Measurements from ENCODE around the gene DNAJB2. TPM values are rescaled to one million over a fixed set of nuclear protein-coding genes. Genes with fewer than 3 reads are reported as not detected.

DNAJB2 gene
- total RNA-seq, 1 donor from 2014 or later, result 77.5 TPM

DNA sequence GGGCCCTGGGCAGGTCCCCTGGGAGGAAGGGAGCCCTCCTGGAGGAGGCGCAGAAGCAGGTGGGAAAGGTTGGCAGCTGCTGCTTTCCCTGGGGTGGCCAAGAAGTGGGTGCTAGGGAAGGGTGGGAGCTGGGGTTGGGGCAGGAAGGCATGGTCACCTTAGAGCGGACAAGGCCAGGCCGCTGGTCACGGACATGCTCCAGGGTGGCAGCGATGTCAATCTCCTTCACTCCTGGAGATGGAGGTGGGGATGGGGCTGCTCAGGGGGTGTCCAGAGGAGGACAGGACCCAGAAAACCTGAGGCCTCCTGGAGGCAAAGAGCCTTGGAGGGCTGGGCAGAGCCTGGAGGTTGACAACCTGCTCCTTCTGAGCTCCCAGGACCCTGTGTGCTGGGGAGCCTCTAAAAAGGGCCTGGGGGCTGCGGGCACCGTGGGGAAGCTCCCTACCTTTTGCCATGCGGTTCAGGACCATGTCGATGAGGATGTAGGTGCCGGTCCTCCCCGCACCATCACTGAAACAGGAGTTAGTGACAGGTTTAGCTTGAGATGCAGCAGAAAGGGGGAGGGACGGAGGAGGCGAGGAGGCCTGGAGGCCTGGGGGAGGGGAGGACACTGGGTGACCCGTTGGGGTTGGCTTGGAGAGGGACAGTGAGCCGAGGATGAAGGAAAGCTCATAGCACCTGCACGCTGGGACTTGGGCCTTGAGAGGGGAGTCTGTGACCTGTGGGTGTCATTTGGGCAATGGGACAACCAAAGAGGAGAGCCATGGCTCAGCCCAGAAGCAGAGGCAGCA is 11.4 kb downstream of the DNAJB2 start:
- Histone ChIP-seq H3K27ac (replicated peaks) (peak overlapping the region; percentile 66), H3K4me1 (peaks cover 31% of the 10 kb centered on the region), H3K4me3 (no peak overlapping the region), H3K9me3 (replicated peaks) (no peaks in the 10 kb centered on the region), H3K36me3 (peaks cover 6% of the 10 kb centered on the region), H3K27me3 (ENCODE audit: low read depth) (no peaks in the 10 kb centered on the region)
- no peak for DNase-seq
- TF ChIP-seq, protein P1, sequence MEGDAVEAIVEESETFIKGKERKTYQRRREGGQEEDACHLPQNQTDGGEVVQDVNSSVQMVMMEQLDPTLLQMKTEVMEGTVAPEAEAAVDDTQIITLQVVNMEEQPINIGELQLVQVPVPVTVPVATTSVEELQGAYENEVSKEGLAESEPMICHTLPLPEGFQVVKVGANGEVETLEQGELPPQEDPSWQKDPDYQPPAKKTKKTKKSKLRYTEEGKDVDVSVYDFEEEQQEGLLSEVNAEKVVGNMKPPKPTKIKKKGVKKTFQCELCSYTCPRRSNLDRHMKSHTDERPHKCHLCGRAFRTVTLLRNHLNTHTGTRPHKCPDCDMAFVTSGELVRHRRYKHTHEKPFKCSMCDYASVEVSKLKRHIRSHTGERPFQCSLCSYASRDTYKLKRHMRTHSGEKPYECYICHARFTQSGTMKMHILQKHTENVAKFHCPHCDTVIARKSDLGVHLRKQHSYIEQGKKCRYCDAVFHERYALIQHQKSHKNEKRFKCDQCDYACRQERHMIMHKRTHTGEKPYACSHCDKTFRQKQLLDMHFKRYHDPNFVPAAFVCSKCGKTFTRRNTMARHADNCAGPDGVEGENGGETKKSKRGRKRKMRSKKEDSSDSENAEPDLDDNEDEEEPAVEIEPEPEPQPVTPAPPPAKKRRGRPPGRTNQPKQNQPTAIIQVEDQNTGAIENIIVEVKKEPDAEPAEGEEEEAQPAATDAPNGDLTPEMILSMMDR (IDR thresholded peaks at IDR 0.05; ENCODE audit: borderline replicate concordance), result no peak
- intact Hi-C loops (cut with micrococcal nuclease), result no loop called here

DNA sequence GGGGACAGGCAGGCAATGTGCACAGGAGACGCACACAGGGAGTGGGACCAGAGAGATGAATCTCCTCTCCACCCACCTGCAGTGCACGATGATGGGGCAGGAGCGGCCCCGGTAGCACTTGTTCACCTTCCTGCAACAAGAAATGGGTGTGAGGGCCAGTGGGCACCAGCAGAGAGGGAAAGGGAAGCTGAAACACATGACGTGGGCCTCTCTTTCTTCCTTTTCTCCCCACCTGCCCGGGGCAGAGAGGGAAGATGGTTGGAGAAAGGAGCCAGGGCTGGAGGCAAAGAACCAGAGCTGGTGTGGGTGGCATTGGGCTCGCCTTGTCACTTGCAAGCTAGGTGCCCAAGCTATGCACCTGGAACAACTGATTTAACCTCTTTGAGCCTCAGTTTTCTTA is 12.2 kb downstream of the DNAJB2 start:
- no peaks in the 10 kb centered on the region for H3K9me3 ChIP-seq (replicated peaks)
- no peaks in the 10 kb centered on the region for H3K27me3 ChIP-seq (ENCODE audit: low read depth)
- TF ChIP-seq, protein P1 (IDR thresholded peaks at IDR 0.05; ENCODE audit: borderline replicate concordance), result no peak
- intact Hi-C loops (cut with micrococcal nuclease), result no loop called here
- peaks cover 26% of the 10 kb centered on the region for H3K4me1 ChIP-seq
- H3K4me3 ChIP-seq, result no peak overlapping the region
- peaks cover 4% of the 10 kb centered on the region for H3K36me3 ChIP-seq
- no peak overlapping the region for H3K27ac ChIP-seq (replicated peaks)
- DNase-seq, result no peak

DNA sequence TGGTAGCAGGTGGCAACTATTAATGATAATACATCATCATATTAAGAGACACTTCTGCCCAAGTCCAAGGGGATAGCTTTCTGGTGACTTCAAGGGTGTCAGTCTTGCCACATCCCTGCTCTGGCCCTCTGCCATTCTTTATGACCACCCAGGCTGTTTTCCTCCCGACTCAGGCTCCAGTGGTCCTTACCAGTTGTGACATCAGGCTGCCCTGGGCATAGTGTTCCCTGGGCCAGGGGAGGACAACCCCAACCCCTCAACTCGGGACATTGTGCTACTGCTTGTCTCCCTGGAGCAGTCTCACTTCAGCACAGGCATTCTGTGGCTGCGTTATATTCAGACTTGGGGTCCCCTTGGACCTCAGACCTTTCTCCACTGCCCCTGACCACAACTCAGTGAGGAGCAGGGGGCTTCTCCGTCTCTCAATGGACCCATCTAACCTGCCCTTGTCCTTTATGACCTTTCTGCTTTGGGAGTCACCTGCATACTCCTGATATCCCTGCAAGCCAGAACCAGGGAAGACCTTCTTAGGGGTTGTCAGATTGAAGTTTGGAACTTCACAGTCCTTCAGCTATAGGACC is 12.8 kb downstream of the DNAJB2 start:
- intact Hi-C loops (cut with micrococcal nuclease), result no loop called here
- no peak overlapping the region for H3K27ac ChIP-seq (replicated peaks)
- H3K4me1 ChIP-seq, result peaks cover 21% of the 10 kb centered on the region
- DNase-seq, result no peak
- H3K27me3 ChIP-seq (ENCODE audit: low read depth), result no peaks in the 10 kb centered on the region
- H3K4me3 ChIP-seq, result no peak overlapping the region
- TF ChIP-seq, protein P1 (IDR thresholded peaks at IDR 0.05; ENCODE audit: borderline replicate concordance), result no peak
- no peaks in the 10 kb centered on the region for H3K36me3 ChIP-seq
- no peaks in the 10 kb centered on the region for H3K9me3 ChIP-seq (replicated peaks)

DNA sequence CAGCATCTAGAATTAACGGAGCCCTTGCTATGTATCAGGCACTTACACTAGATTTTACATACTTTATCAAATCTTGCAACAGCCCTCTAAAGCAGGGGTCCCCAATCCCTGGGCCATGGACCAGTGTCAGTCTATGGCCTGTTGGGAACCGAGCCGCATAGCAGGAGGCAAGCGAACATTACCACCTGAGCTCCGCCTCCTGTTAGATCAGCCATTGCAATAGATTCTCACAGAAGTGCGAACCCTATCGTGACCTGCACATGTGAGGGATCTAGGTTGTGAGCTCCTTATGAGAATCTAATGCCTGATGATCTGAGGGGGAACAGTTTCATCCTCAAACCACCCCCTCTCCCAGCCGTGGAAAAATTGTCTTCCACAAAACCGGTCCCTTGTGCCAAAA is 13.4 kb downstream of the DNAJB2 start:
- TF ChIP-seq, protein P1 (IDR thresholded peaks at IDR 0.05; ENCODE audit: borderline replicate concordance), result no peak
- no peaks in the 10 kb centered on the region for H3K36me3 ChIP-seq
- DNase-seq, result no peak
- H3K4me1 ChIP-seq, result peaks cover 21% of the 10 kb centered on the region
- no peaks in the 10 kb centered on the region for H3K27me3 ChIP-seq (ENCODE audit: low read depth)
- no peak overlapping the region for H3K27ac ChIP-seq (replicated peaks)
- H3K4me3 ChIP-seq, result no peak overlapping the region
- intact Hi-C loops (cut with micrococcal nuclease), result no loop called here
- H3K9me3 ChIP-seq (replicated peaks), result no peaks in the 10 kb centered on the region

DNA sequence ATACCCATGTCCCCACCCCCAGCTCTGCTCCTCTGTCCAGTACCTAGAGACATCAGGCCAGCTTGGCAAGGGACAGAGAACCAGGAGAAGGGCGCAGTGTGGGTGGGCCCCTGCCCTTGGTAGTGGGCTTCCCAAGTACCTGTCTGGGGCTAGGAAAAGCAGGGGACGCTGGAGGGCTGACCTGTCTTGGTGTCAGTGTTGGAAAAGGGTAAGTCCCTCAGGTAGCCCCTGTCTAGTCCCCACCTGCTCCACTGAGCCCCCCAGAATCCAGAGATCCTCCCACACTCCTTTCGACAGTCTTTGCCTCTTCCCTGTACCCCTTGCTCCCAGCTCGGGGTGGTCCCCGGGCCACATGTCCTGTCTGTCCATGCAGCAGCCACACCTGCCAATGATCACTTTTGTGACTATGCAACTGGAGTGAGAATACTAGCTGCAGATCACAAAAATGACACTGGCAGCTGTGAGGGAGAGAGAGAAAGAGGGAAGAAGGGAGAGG is 14.6 kb downstream of the DNAJB2 start:
- Histone ChIP-seq H3K27ac (replicated peaks) (peak overlapping the region; percentile 89), H3K27me3 (ENCODE audit: low read depth) (peaks cover 4% of the 10 kb centered on the region), H3K36me3 (no peaks in the 10 kb centered on the region), H3K4me3 (peak overlapping the region; percentile 77), H3K9me3 (replicated peaks) (no peaks in the 10 kb centered on the region), H3K4me1 (peaks cover 25% of the 10 kb centered on the region)
- DNase-seq, result no peak
- intact Hi-C loops (cut with micrococcal nuclease), result no loop called here
- TF ChIP-seq, protein P1 (IDR thresholded peaks at IDR 0.05; ENCODE audit: borderline replicate concordance), result no peak
